Measurements from ENCODE around the gene ITGA3.

GRCh38 chr17:50102164-50102991 lies 46.5 kb downstream of the ITGA3 start:
- TF ChIP-seq MAX (IDR thresholded peaks at IDR 0.05) (no peak), NFIC (IDR thresholded peaks at IDR 0.05) (no peak), YY1 (IDR thresholded peaks at IDR 0.05; ENCODE audit: low read depth) (no peak), TCF12 (IDR thresholded peaks at IDR 0.05; ENCODE audit: low read depth) (no peak), EP300 (IDR thresholded peaks at IDR 0.05; ENCODE audit: borderline replicate concordance) (no peak), TAF1 (IDR thresholded peaks at IDR 0.05; ENCODE audit: low read depth) (no peak)
